H9 (cell line): Measurements from ENCODE around the gene PRPF19. TPM values are rescaled to one million over a fixed set of nuclear protein-coding genes. Genes with fewer than 3 reads are reported as not detected.

Source experiments
- DNase-seq: peaks from one replicate; pipeline ENCODE4 v3.0.0-alpha.2; 2017
- H2AFZ ChIP-seq: one replicate; pipeline ENCODE4 v1.6.1; 2013; ENCODE audit warnings: mild to moderate bottlenecking, low read length, control low read depth, moderate library complexity
- H2AK5ac ChIP-seq: 2 replicates; pipeline ENCODE4 v1.6.1; 2013; ENCODE audit warnings: low read length, control low read depth, mixed read lengths; ENCODE audit not compliant: insufficient read length
- H2BK120ac ChIP-seq: one replicate; pipeline ENCODE4 v1.6.1; 2013; ENCODE audit warnings: low read depth, mild to moderate bottlenecking, low read length, control low read depth, inconsistent platforms; ENCODE audit not compliant: poor library complexity, severe bottlenecking
- H2BK12ac ChIP-seq: 2 replicates; pipeline ENCODE4 v1.6.1; 2013; ENCODE audit warnings: low read length, control low read depth, mixed read lengths, low read depth; ENCODE audit not compliant: insufficient read length
- H2BK15ac ChIP-seq: 2 replicates; pipeline ENCODE4 v1.6.1; 2013; ENCODE audit warnings: low read depth, low read length, control low read depth
- H2BK20ac ChIP-seq: one replicate; pipeline ENCODE4 v1.6.1; 2013; ENCODE audit warnings: low read depth, mild to moderate bottlenecking, low read length, control low read depth, inconsistent platforms; ENCODE audit not compliant: poor library complexity, severe bottlenecking
- H2BK5ac ChIP-seq: 2 replicates; pipeline ENCODE4 v1.6.1; 2013; ENCODE audit warnings: low read length, control low read depth, mixed read lengths; ENCODE audit not compliant: insufficient read length
- H3K14ac ChIP-seq: 2 replicates; pipeline ENCODE4 v1.6.1; 2013; ENCODE audit warnings: low read length, control low read depth; ENCODE audit not compliant: insufficient read depth
- H3K18ac ChIP-seq: 2 replicates; pipeline ENCODE4 v1.6.1; 2013; ENCODE audit warnings: low read depth, mild to moderate bottlenecking, mixed read lengths, low read length, control low read depth; ENCODE audit not compliant: insufficient read length
- H3K23ac ChIP-seq: 2 replicates; pipeline ENCODE4 v1.6.1; 2013; ENCODE audit warnings: low read length, control low read depth, mixed read lengths, low read depth; ENCODE audit not compliant: insufficient read length
- H3K23me2 ChIP-seq: 2 replicates; pipeline ENCODE4 v1.6.1; 2013; ENCODE audit warnings: low read depth, mild to moderate bottlenecking, mixed read lengths, low read length, control low read depth; ENCODE audit not compliant: insufficient read length, poor library complexity, severe bottlenecking
- H3K27ac ChIP-seq: 2 replicates; pipeline ENCODE4 v1.5.1; 2013; ENCODE audit warnings: low read length, control low read depth, mixed read lengths, low read depth; ENCODE audit not compliant: insufficient read length
- H3K27me3 ChIP-seq: 2 replicates; pipeline ENCODE4 v1.6.1; 2013; ENCODE audit warnings: low read length, control low read depth, inconsistent platforms; ENCODE audit not compliant: insufficient read depth
- H3K4ac ChIP-seq: 2 replicates; pipeline ENCODE4 v1.6.1; 2013; ENCODE audit warnings: low read depth, mild to moderate bottlenecking, control low read depth, inconsistent platforms, low read length, moderate library complexity
- H3K4me1 ChIP-seq: 2 replicates; pipeline ENCODE4 v1.6.1; 2013; ENCODE audit warnings: low read length, control low read depth, inconsistent platforms; ENCODE audit not compliant: insufficient read depth
- H3K4me2 ChIP-seq: 2 replicates; pipeline ENCODE4 v1.6.1; 2013; ENCODE audit warnings: low read length, control low read depth, mixed read lengths; ENCODE audit not compliant: insufficient read length, insufficient read depth
- H3K56ac ChIP-seq: 2 replicates; pipeline ENCODE4 v1.6.1; 2013; ENCODE audit warnings: low read depth, mild to moderate bottlenecking, mixed read lengths, low read length, control low read depth; ENCODE audit not compliant: insufficient read length
- H3K79me1 ChIP-seq: 2 replicates; pipeline ENCODE4 v1.6.1; 2013; ENCODE audit warnings: low read depth, mild to moderate bottlenecking, moderate library complexity, low read length, control low read depth, inconsistent platforms; ENCODE audit not compliant: insufficient read depth, poor library complexity, severe bottlenecking
- H3K79me2 ChIP-seq: 2 replicates; pipeline ENCODE4 v1.6.1; 2013; ENCODE audit warnings: low read length, control low read depth, inconsistent platforms; ENCODE audit not compliant: insufficient read depth
- H3K9ac ChIP-seq: 2 replicates; pipeline ENCODE4 v1.6.1; 2013; ENCODE audit warnings: low read length, control low read depth, mixed read lengths; ENCODE audit not compliant: insufficient read length; ENCODE audit errors: extremely low read depth
- H3K9me3 ChIP-seq: one replicate; pipeline ENCODE4 v1.6.1; 2013; ENCODE audit warnings: low read depth, low read length, inconsistent platforms; ENCODE audit not compliant: control insufficient read depth
- H3T11ph ChIP-seq: one replicate; pipeline ENCODE4 v1.6.1; 2013; ENCODE audit warnings: mild to moderate bottlenecking, low read length, control low read depth, inconsistent platforms
- H4K20me1 ChIP-seq: one replicate; pipeline ENCODE4 v1.6.1; 2013; ENCODE audit not compliant: control insufficient read depth, insufficient read length, insufficient read depth
- H4K5ac ChIP-seq: 2 replicates; pipeline ENCODE4 v1.6.1; 2013; ENCODE audit warnings: low read depth, mild to moderate bottlenecking, mixed read lengths, low read length, control low read depth; ENCODE audit not compliant: insufficient read length
- H4K8ac ChIP-seq: replicated peaks from 2 replicates; pipeline ENCODE4 v1.6.1; 2013; ENCODE audit warnings: low read length, control low read depth, mixed read lengths, low read depth; ENCODE audit not compliant: insufficient read length
- H4K91ac ChIP-seq: 2 replicates; pipeline ENCODE4 v1.6.1; 2013; ENCODE audit warnings: low read depth, mild to moderate bottlenecking, moderate library complexity, mixed read lengths, low read length, control low read depth; ENCODE audit not compliant: insufficient read length
- H3K27ac Mint-ChIP-seq, 3 experiments: 2 replicates in 2 of 3; 3 replicates in 1 of 3; pipeline ENCODE4 v1.8.0; 2020 to 2021; ENCODE audit warnings: mixed read lengths in 3 of 3, mild to moderate bottlenecking in 1 of 3, moderate library complexity in 1 of 3
- H3K27me3 Mint-ChIP-seq: 2 replicates; pipeline ENCODE4 v1.8.0; 2021; ENCODE audit warnings: low read depth, mild to moderate bottlenecking, moderate library complexity, mixed read lengths
- H3K36me3 Mint-ChIP-seq, 3 experiments: 2 replicates in 2 of 3; 3 replicates in 1 of 3; pipeline ENCODE4 v1.8.0; 2020 to 2021; ENCODE audit warnings: low read depth in 3 of 3, mixed read lengths in 3 of 3; ENCODE audit not compliant: insufficient read depth in 1 of 3
- H3K4me1 Mint-ChIP-seq, 2 experiments: 2 replicates each; pipeline ENCODE4 v1.8.0; 2020; ENCODE audit warnings: mixed read lengths in 2 of 2
- H3K4me3 Mint-ChIP-seq, 2 experiments: 2 replicates in 1 of 2; 3 replicates in 1 of 2; pipeline ENCODE4 v1.8.0; 2020 to 2021; ENCODE audit warnings: mild to moderate bottlenecking in 2 of 2, mixed read lengths in 2 of 2, moderate library complexity in 1 of 2
- H3K9me3 Mint-ChIP-seq, 2 experiments: 2 replicates in 1 of 2; 3 replicates in 1 of 2; pipeline ENCODE4 v1.8.0; 2020; ENCODE audit warnings: mild to moderate bottlenecking in 2 of 2, mixed read lengths in 2 of 2, moderate library complexity in 1 of 2
- WGBS: extraction: QIAGEN DNeasy Blood & Tissue Kit; methylation state at CpG from one replicate; pipeline ENCODE4 v1.1.7; 2013; ENCODE audit warnings: missing lambda C conversion rate, low lambda C conversion rate, mixed read lengths; ENCODE audit not compliant: insufficient read length; ENCODE audit errors: extremely low coverage; 5-methylcytosine and 5-hydroxymethylcytosine counted together
- total RNA-seq: library from RNA; stranded (reverse); gene quantifications from 2 replicates; pipeline ENCODE4 v1.2.1, GENCODE V29; 2021
- TF ChIP-seq, protein P1 (sequence below): fragments of 200-600 bp; sonication (generic); conservative IDR thresholded peaks from 3 replicates; pipeline ENCODE4 v1.8.0; 2021; ENCODE audit warnings: antibody characterized with exemption, mild to moderate bottlenecking

Gene PRPF19
- total RNA-seq, 1 experiment from 2014 or later = 130 TPM

DNA sequence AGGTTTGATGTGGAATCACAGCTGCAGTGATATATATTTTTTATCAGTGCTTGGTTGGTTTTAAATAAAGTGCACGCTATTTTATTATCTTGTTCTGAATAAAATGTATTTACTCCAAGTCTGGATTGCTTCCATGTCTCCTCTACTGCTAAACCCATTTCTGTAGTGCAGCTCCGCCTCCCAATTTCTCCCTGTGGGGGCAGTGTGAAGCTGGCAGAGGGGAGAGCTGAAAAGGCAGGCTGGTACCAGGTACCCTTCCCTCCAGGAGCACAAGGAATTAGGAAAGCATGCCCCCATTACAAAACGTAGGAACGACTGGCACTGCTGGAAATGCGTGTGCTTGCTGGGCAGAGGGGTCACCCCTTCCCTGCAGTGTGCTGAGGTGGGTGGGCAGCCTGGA is 16.9 kb upstream of the PRPF19 start:
- Histone ChIP-seq H4K20me1 (no peaks in the 10 kb centered on the region), H3K23me2 (peaks cover 10% of the 10 kb centered on the region), H3K14ac (no peak overlapping the region), H3K18ac (no peak overlapping the region), H2BK20ac (no peak overlapping the region), H3K4me1 (peaks cover 2% of the 10 kb centered on the region), H4K5ac (no peak overlapping the region), H3K79me1 (no peaks in the 10 kb centered on the region), H3T11ph (no peak overlapping the region), H4K8ac (no peak overlapping the region), H2AFZ (no peak overlapping the region), H3K9ac (no peak overlapping the region), H2AK5ac (no peak overlapping the region), H2BK15ac (no peak overlapping the region), H2BK5ac (no peak overlapping the region), H2BK12ac (no peak overlapping the region), H3K56ac (no peak overlapping the region), H3K27me3 (no peaks in the 10 kb centered on the region), H3K23ac (no peak overlapping the region), H3K9me3 (no peaks in the 10 kb centered on the region), H2BK120ac (no peak overlapping the region), H3K27ac (no peak overlapping the region), H3K4me2 (no peak overlapping the region), H3K4ac (no peak overlapping the region), H3K79me2 (no peaks in the 10 kb centered on the region), H4K91ac (no peak overlapping the region)
- no peak for DNase-seq
- H3K27ac Mint-ChIP-seq = no peak overlapping the region
- peaks cover 25 to 50% (median 44%) of the 10 kb centered on the region in 3 experiments; a peak in 6 of 7 replicates for H3K36me3 Mint-ChIP-seq
- H3K9me3 Mint-ChIP-seq = no peaks in the 10 kb centered on the region
- WGBS = no CpG with 5 or more reads among the region's 5 CpGs
- peaks cover 16 to 21% of the 10 kb centered on the region in 2 experiments for H3K4me1 Mint-ChIP-seq
- peaks cover 7% of the 10 kb centered on the region for H3K27me3 Mint-ChIP-seq
- peak overlapping the region in 1 of 2 experiments; percentile 51; a peak in 2 of 5 replicates for H3K4me3 Mint-ChIP-seq
- TF ChIP-seq, protein P1, sequence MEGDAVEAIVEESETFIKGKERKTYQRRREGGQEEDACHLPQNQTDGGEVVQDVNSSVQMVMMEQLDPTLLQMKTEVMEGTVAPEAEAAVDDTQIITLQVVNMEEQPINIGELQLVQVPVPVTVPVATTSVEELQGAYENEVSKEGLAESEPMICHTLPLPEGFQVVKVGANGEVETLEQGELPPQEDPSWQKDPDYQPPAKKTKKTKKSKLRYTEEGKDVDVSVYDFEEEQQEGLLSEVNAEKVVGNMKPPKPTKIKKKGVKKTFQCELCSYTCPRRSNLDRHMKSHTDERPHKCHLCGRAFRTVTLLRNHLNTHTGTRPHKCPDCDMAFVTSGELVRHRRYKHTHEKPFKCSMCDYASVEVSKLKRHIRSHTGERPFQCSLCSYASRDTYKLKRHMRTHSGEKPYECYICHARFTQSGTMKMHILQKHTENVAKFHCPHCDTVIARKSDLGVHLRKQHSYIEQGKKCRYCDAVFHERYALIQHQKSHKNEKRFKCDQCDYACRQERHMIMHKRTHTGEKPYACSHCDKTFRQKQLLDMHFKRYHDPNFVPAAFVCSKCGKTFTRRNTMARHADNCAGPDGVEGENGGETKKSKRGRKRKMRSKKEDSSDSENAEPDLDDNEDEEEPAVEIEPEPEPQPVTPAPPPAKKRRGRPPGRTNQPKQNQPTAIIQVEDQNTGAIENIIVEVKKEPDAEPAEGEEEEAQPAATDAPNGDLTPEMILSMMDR = no peak; the same call in 2 of the 3 replicates
